ENCODE data around the gene OR51E1. TPM values are rescaled to one million over a fixed set of nuclear protein-coding genes. Genes with fewer than 3 reads are reported as not detected.

Gene OR51E1
- total RNA-seq, 1 donor from 2014 or later, result 0.81 TPM

GRCh38 chr11:4639931-4640330 lies 3.9 kb upstream of the OR51E1 start:
- no peak overlapping the region for H3K4me3 Mint-ChIP-seq (ENCODE audit: unreplicated experiment)
- no peak for DNase-seq (ENCODE audit: extremely low spot score, unreplicated experiment)
- TF ChIP-seq CTCF (IDR thresholded peaks at IDR 0.05), result no peak
- H3K27me3 Mint-ChIP-seq (ENCODE audit: unreplicated experiment), result no peaks in the 10 kb centered on the region
- peaks cover 37% of the 10 kb centered on the region for H3K4me1 Mint-ChIP-seq (ENCODE audit: unreplicated experiment)
- H3K36me3 Mint-ChIP-seq (ENCODE audit: unreplicated experiment), result no peaks in the 10 kb centered on the region
- H3K27ac Mint-ChIP-seq (ENCODE audit: unreplicated experiment), result no peak overlapping the region
- no peaks in the 10 kb centered on the region for H3K9me3 Mint-ChIP-seq (ENCODE audit: unreplicated experiment)

- DNase-seq (ENCODE audit: extremely low spot score, unreplicated experiment), result no peak
- Mint-ChIP-seq H3K27ac (ENCODE audit: unreplicated experiment) (no peak overlapping the region), H3K4me3 (ENCODE audit: unreplicated experiment) (no peak overlapping the region), H3K9me3 (ENCODE audit: unreplicated experiment) (no peaks in the 10 kb centered on the region), H3K36me3 (ENCODE audit: unreplicated experiment) (no peaks in the 10 kb centered on the region), H3K4me1 (ENCODE audit: unreplicated experiment) (peaks cover 42% of the 10 kb centered on the region), H3K27me3 (ENCODE audit: unreplicated experiment) (no peaks in the 10 kb centered on the region)
- no peak for TF ChIP-seq CTCF (IDR thresholded peaks at IDR 0.05)
Observed at GRCh38 chr11:4641501-4641900, 2.3 kb upstream of the OR51E1 start.

- H3K27me3 Mint-ChIP-seq (ENCODE audit: unreplicated experiment), result no peaks in the 10 kb centered on the region
- no peak for DNase-seq (ENCODE audit: extremely low spot score, unreplicated experiment)
- H3K9me3 Mint-ChIP-seq (ENCODE audit: unreplicated experiment), result no peaks in the 10 kb centered on the region
- H3K36me3 Mint-ChIP-seq (ENCODE audit: unreplicated experiment), result no peaks in the 10 kb centered on the region
- no peak for TF ChIP-seq CTCF (IDR thresholded peaks at IDR 0.05)
- H3K27ac Mint-ChIP-seq (ENCODE audit: unreplicated experiment), result no peak overlapping the region
- peaks cover 45% of the 10 kb centered on the region for H3K4me1 Mint-ChIP-seq (ENCODE audit: unreplicated experiment)
- H3K4me3 Mint-ChIP-seq (ENCODE audit: unreplicated experiment), result no peak overlapping the region
Observed at GRCh38 chr11:4642043-4642442, 1.7 kb upstream of the OR51E1 start.

GRCh38 chr11:4643076-4643475 lies 706 bp upstream of the OR51E1 start:
- H3K27ac Mint-ChIP-seq (ENCODE audit: unreplicated experiment), result peak overlapping the region; percentile 70
- no peaks in the 10 kb centered on the region for H3K27me3 Mint-ChIP-seq (ENCODE audit: unreplicated experiment)
- no peaks in the 10 kb centered on the region for H3K9me3 Mint-ChIP-seq (ENCODE audit: unreplicated experiment)
- H3K4me1 Mint-ChIP-seq (ENCODE audit: unreplicated experiment), result peaks cover 56% of the 10 kb centered on the region
- DNase-seq (ENCODE audit: extremely low spot score, unreplicated experiment), result no peak
- H3K36me3 Mint-ChIP-seq (ENCODE audit: unreplicated experiment), result no peaks in the 10 kb centered on the region
- H3K4me3 Mint-ChIP-seq (ENCODE audit: unreplicated experiment), result no peak overlapping the region
- TF ChIP-seq CTCF (IDR thresholded peaks at IDR 0.05), result no peak

GRCh38 chr11:4644233-4644632 lies 451 bp downstream of the OR51E1 start:
- Mint-ChIP-seq H3K36me3 (ENCODE audit: unreplicated experiment) (no peaks in the 10 kb centered on the region), H3K4me1 (ENCODE audit: unreplicated experiment) (peaks cover 67% of the 10 kb centered on the region), H3K27ac (ENCODE audit: unreplicated experiment) (peak overlapping the region; percentile 45), H3K27me3 (ENCODE audit: unreplicated experiment) (no peaks in the 10 kb centered on the region), H3K4me3 (ENCODE audit: unreplicated experiment) (no peak overlapping the region), H3K9me3 (ENCODE audit: unreplicated experiment) (no peaks in the 10 kb centered on the region)
- no peak for DNase-seq (ENCODE audit: extremely low spot score, unreplicated experiment)
- TF ChIP-seq CTCF (IDR thresholded peaks at IDR 0.05), result no peak

Data from osteocyte (in vitro differentiated cells).